SJSA1 (cell line): ENCODE measurements around the gene PTPN1. TPM values are rescaled to one million over a fixed set of nuclear protein-coding genes. Genes with fewer than 3 reads are reported as not detected.
"Not testable (repeated sequence)": the region's sequence is repeated elsewhere in the genome, so short reads cannot be mapped to it uniquely, and the experiment has no call there.

Source experiments
- DNase-seq, 2 experiments: peaks; one replicate each; pipeline ENCODE4 v3.0.0-alpha.2; 2015 to 2020; ENCODE audit warnings: low spot score in 2 of 2, low read depth in 1 of 2
- H3K27ac ChIP-seq: fragments of 250-450 bp; sonication (Bioruptor Pico); 2 replicates; pipeline ENCODE4 v1.5.1; 2020; ENCODE audit warnings: mild to moderate bottlenecking, moderate library complexity
- H3K27me3 ChIP-seq: fragments of 250-450 bp; sonication (Bioruptor Pico); replicated peaks from 2 replicates; pipeline ENCODE4 v1.5.1; 2020; ENCODE audit warnings: mild to moderate bottlenecking, moderate library complexity
- H3K36me3 ChIP-seq: fragments of 250-450 bp; sonication (Bioruptor Pico); 2 replicates; pipeline ENCODE4 v1.5.1; 2020; ENCODE audit warnings: mild to moderate bottlenecking
- H3K4me1 ChIP-seq: fragments of 250-450 bp; sonication (Bioruptor Pico); replicated peaks from 2 replicates; pipeline ENCODE4 v1.6.1; 2021; ENCODE audit warnings: mild to moderate bottlenecking
- H3K4me3 ChIP-seq: fragments of 250-450 bp; sonication (Bioruptor Pico); 2 replicates; pipeline ENCODE4 v1.5.1; 2020; ENCODE audit warnings: mild to moderate bottlenecking
- H3K9me3 ChIP-seq: fragments of 250-450 bp; sonication (Bioruptor Pico); replicated peaks from 2 replicates; pipeline ENCODE4 v1.5.1; 2020; ENCODE audit warnings: mild to moderate bottlenecking
- total RNA-seq: library from RNA; depleted of rRNA; stranded (reverse); fragments of >200 nt; shearing (Covaris generic); gene quantifications from 2 replicates; pipeline ENCODE4 v1.2.3, GENCODE V29; 2014

PTPN1 gene
- total RNA-seq, 1 experiment from 2014 or later, result 71.3 TPM

GRCh38 chr20:50567860-50568548 lies 57.8 kb downstream of the PTPN1 start:
- no peaks in the 10 kb centered on the region for H3K27me3 ChIP-seq
- H3K4me1 ChIP-seq, result peaks cover 13% of the 10 kb centered on the region
- H3K36me3 ChIP-seq, result peaks cover 83% of the 10 kb centered on the region
- H3K9me3 ChIP-seq, result no peaks in the 10 kb centered on the region
- no peak overlapping the region for H3K4me3 ChIP-seq
- no peak overlapping the region for H3K27ac ChIP-seq
- no peak for DNase-seq

DNA sequence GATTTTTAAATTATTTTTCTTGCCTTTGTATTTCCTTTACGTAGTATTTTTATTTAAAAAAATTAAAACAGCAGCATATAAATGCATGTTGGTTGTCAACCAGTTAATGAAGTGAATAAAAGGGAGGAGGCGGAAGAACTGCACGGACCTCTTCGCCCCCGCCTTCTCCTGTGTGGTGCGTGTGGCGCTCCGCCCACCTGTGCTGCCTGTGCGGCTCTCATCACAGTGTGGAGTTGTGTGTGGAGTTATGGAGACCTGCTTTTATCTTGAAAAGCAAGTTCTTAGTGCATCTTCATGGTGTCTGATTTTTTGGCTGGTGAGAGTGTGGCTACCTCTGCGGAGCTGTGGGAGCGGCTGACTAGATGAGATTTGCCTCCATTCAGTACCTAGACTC lies 58.4 kb downstream of the PTPN1 start:
- peaks cover 13% of the 10 kb centered on the region for H3K4me1 ChIP-seq
- H3K27me3 ChIP-seq, result no peaks in the 10 kb centered on the region
- H3K27ac ChIP-seq, result no peak overlapping the region
- DNase-seq, result no peak
- no peaks in the 10 kb centered on the region for H3K9me3 ChIP-seq
- no peak overlapping the region for H3K4me3 ChIP-seq
- peaks cover 80% of the 10 kb centered on the region for H3K36me3 ChIP-seq

GRCh38 chr20:50569487-50569863 lies 59.3 kb downstream of the PTPN1 start:
- not testable (repeated sequence) for H3K27me3 ChIP-seq, H3K9me3 ChIP-seq, H3K27ac ChIP-seq, DNase-seq, H3K4me3 ChIP-seq
- Histone ChIP-seq H3K4me1 (peaks cover 13% of the 10 kb centered on the region), H3K36me3 (peaks cover 82% of the 10 kb centered on the region)

DNA sequence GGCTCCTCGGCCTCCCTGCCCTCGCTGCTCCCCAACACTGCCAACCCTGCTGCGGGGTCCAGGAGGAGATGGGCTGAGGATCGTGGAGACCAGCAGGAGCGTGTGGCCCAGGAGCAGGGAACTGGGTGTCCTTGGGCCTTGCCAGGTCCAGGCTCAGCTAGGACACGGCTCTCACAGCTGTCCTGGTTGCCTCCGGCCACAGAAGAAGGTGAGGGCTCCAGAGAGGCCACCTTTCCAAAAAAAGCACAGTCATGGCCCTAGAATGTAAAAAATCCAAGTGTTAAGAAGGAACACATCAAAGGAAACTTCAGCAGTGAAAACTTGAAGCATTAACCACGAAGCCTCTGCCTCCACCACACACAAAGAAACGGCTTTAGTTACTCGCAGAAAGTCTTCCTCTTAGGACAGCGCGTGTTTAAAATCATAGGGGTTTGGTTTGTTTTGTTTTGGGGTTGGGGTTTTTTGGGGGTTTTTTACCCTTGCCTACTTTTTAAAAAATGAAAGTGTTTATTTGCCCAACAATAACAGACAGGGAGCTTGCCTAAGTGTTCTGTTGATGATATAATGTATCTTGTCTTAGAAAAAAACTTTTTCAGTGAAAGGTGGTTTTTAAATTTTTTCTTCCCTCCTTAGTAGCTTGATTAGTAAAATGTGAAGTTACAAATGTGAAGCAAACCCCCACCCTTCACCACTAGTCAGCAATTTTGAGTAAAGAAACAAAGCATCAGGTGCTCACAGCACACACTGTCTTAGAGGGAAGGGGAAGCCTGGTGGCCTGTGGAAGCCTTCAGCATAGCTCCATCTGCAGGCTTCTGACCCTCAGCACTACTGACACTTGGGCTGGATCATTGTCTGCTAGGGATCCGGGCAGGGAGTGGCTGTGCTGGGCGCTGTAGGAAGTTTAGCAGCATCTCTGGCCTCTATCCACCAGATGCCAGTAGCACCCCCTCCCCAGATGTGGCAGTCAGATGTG lies 60.0 kb downstream of the PTPN1 start:
- no peak overlapping the region for H3K4me3 ChIP-seq
- H3K4me1 ChIP-seq, result peaks cover 13% of the 10 kb centered on the region
- H3K27ac ChIP-seq, result peak overlapping the region; percentile 20; the same call in 1 of the 2 replicates
- H3K36me3 ChIP-seq, result peaks cover 82% of the 10 kb centered on the region
- H3K9me3 ChIP-seq, result no peaks in the 10 kb centered on the region
- H3K27me3 ChIP-seq, result no peaks in the 10 kb centered on the region
- DNase-seq, result peak in 1 of 2 experiments; percentile 41

DNA sequence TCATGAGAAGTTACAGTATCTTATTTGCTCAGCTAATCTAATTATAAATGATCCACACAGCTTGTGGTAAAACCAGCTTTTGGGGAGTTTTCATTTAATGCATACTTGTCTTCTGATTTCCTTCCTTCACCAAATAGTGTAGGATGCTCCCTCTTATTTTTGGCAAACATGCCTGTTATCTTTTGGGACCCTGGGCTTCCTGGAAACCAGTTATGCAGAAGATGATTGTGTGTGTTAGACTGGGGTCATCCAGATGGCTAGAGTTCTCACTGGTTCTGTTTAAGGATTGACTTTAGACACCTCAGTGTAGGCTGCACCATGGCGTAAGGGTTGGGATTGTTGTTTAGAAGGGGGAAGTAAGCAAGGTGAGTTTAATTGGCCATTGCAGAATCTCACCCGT lies 61.3 kb downstream of the PTPN1 start:
- H3K27ac ChIP-seq, result no peak overlapping the region
- H3K4me1 ChIP-seq, result peaks cover 13% of the 10 kb centered on the region
- H3K36me3 ChIP-seq, result peaks cover 90% of the 10 kb centered on the region
- no peak overlapping the region for H3K4me3 ChIP-seq
- no peaks in the 10 kb centered on the region for H3K9me3 ChIP-seq
- no peaks in the 10 kb centered on the region for H3K27me3 ChIP-seq
- no peak for DNase-seq

DNA sequence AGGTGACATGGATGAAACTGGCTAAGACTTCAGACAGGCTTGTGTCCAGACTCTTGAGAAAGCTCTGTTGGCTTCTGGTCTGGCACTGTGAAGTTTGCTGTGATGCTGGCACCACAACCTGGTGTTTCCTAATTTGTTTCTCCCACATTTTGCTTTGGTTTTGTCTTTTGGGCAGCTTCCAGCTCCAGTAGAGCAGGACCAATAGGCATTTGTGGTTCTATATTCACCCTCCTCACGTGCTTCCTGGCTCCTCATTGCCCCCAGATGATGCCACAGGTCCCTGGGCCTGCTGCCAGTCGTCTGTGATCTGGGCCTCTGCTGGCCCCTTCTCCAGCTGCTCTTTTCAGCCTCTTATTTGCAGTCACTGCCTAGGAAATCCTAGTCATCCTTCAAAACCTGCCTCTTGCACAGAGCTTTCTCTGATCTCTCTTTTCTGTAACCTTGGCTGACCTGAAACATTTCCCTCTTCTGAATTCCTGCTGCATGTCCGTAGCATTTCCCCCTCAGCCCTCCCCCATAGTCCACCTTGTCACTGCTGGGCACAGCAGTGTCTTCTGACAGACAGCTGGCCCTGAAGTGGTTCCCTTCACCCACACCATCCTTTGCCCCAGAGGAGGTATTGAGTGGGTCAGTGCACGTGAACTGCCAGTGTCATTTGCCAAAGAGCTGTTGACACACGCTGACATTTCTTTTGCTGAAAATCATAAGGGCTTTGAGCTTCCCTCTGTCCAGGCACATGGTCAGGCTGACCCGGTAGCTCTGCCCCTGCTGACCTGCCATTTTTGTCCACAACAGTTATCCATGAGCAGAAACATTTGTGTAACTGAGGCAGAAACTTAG lies 63.0 kb downstream of the PTPN1 start:
- Histone ChIP-seq H3K9me3 (no peaks in the 10 kb centered on the region), H3K4me1 (peaks cover 13% of the 10 kb centered on the region), H3K27me3 (no peaks in the 10 kb centered on the region), H3K27ac (no peak overlapping the region), H3K36me3 (peaks cover 92% of the 10 kb centered on the region), H3K4me3 (no peak overlapping the region)
- DNase-seq, result no peak

- Histone ChIP-seq H3K4me3 (no peak overlapping the region), H3K4me1 (peaks cover 13% of the 10 kb centered on the region), H3K27ac (no peak overlapping the region), H3K9me3 (no peaks in the 10 kb centered on the region), H3K36me3 (peaks cover 92% of the 10 kb centered on the region), H3K27me3 (no peaks in the 10 kb centered on the region)
- DNase-seq, result no peak
Observed at GRCh38 chr20:50574108-50574507, 63.9 kb downstream of the PTPN1 start.

DNA sequence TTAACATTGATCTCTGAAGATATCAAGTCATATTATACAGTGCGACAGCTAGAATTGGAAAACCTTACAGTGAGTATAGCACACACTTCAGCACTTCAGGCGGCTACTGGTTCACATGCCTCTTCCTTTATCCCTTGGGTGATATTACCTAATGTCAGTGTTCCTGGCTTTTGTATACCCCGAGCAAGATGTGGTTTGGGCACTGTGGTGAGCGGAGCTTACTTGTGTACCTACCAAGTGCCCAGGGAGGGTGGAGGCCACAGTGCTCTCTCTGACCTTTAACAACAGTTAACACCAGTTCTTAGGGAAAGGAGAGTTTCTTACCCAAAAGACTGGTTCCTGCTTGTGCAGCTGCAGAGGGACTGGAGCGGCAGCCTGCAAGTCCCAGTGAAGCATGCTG lies 64.4 kb downstream of the PTPN1 start:
- Histone ChIP-seq H3K4me1 (peaks cover 13% of the 10 kb centered on the region), H3K4me3 (no peak overlapping the region), H3K36me3 (peaks cover 95% of the 10 kb centered on the region), H3K9me3 (no peaks in the 10 kb centered on the region), H3K27ac (no peak overlapping the region), H3K27me3 (no peaks in the 10 kb centered on the region)
- no peak for DNase-seq

DNA sequence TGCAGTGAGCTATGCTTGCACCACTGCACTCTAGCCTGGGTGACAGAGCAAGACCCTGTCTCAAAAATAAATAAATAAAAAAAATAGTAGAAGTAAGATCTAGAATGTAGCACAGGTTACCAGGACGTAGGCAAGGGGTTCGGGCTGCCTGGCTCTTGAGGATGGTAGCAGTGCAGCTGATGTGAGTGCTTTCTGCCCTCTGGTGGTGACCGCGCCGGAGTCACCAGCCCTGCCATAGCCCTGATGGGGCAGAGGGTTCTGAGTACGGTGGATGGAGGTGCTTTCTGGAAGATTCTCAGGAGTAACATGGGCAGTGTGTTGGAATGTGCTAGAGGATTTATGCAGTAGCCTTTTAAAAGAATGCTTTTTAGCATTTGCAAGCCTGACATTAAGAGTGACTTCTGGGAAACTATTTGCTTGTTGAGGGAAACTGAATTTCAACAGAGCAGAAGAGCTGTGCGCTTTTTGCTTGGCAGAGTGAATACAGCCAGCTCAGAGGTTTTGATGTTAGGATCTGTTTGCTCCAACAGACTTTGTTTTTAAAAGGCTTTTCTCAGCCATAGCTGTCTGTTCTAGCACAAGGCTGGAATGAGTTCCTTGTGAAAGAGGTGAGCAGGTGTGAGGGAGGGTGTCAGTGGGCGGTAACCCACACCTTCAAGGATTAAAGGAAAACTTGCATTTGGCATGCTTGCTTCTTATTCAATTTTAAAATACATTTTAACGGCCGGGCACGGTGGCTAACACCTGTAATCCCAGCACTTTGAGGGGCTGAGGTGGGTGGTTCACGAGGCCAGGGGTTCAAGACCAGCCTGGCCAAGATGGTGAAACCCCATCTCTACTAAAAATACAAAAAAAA lies 65.9 kb downstream of the PTPN1 start:
- Histone ChIP-seq H3K4me1 (no peaks in the 10 kb centered on the region; the same call in 1 of the 2 replicates), H3K27me3 (no peaks in the 10 kb centered on the region), H3K4me3 (no peak overlapping the region), H3K27ac (no peak overlapping the region), H3K9me3 (no peaks in the 10 kb centered on the region), H3K36me3 (peaks cover 96% of the 10 kb centered on the region)
- peak; percentile 40 to 67 for DNase-seq

- Histone ChIP-seq H3K4me3 (no peak overlapping the region), H3K36me3 (peaks cover 94% of the 10 kb centered on the region), H3K27ac (no peak overlapping the region), H3K9me3 (no peaks in the 10 kb centered on the region), H3K4me1 (no peaks in the 10 kb centered on the region), H3K27me3 (no peaks in the 10 kb centered on the region)
- DNase-seq, result no peak
Observed at GRCh38 chr20:50577175-50578018, 67.2 kb downstream of the PTPN1 start.

GRCh38 chr20:50578061-50578777 lies 68.0 kb downstream of the PTPN1 start:
- no peak for DNase-seq
- Histone ChIP-seq H3K4me3 (no peak overlapping the region), H3K27me3 (no peaks in the 10 kb centered on the region), H3K27ac (no peak overlapping the region), H3K36me3 (peaks cover 94% of the 10 kb centered on the region), H3K4me1 (no peaks in the 10 kb centered on the region), H3K9me3 (no peaks in the 10 kb centered on the region)

GRCh38 chr20:50578778-50579165 lies 68.6 kb downstream of the PTPN1 start:
- no peak for DNase-seq
- Histone ChIP-seq H3K36me3 (peaks cover 98% of the 10 kb centered on the region), H3K27ac (no peak overlapping the region), H3K27me3 (no peaks in the 10 kb centered on the region), H3K4me3 (no peak overlapping the region), H3K4me1 (no peaks in the 10 kb centered on the region), H3K9me3 (no peaks in the 10 kb centered on the region)
